COLO668 (cell line): ENCODE data around the gene MCM9.

ENCODE experiments used
- DNase-seq: peaks from one replicate; lab custom pipeline; 2025; ENCODE audit not compliant: unreplicated experiment; lab: John Stamatoyannopoulos, UW

Gene MCM9

DNA sequence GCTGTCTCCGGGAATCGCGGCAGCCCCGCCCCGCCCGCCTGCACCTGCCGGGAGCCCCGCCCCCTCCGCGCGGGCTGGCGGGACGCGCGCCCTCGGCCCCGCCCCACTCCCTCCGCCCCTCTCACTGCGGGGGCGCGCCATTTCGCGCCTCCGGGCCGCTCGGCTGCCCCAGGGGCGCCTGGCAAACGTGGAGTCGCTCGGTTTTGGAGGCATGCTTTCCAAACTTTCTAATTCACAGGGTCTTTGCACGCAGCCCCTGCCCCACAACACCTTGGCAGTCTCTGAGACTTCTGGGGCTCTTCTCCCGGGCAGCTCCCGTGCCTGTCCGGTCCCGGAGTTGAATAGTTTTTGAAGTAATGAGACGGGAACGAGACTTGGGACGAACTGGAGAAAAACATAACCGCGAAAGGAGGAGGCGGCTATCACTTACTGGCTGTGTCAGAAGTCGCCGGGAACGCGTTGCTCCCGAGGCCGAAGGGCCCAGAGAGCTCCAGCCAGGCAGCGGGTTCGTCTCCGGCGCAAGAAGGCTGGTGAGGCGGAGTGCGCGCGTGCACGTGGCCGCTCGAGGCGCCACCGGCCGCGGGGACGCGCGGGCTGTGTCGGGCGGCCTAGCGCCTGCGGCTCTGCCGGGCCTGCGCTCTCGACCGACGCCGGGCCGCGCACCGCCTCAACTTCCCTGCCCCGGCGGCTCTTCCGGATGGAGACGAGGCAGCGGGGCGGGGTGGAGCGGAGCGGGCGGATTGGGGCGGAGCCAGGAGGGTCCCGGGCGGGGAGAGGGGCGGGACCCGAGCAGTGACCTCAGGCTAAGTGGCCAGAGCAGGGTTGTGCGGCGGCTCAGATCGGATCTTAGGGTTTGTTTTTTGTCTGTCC, at the start of gene MCM9:
TSS of gene MCM9 (minus strand) at position 699 of the 870 bp plus-strand sequence. CDS start 3,436 bp downstream, outside the sequence.
- peak; percentile 93 for DNase-seq

DNA sequence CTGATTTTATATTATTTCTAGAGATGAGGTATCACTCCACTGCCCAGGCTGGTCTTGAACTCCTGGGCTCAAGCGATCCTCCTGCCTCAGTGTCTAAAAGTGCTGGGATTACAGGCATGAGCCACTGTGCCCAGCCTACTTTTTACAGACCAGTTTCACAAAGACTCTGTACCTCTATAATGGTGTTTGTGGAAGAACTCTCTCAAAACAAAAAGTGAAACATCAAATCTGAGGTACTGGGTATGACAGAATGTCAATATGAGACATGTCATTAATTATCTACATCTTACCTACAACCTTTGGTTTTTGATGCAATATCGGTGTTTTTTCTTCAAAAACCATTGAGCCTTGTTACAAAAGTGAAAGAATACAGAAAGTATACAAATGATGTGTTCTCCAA, 49.4 kb upstream of the MCM9 start:
- DNase-seq: no peak

DNA sequence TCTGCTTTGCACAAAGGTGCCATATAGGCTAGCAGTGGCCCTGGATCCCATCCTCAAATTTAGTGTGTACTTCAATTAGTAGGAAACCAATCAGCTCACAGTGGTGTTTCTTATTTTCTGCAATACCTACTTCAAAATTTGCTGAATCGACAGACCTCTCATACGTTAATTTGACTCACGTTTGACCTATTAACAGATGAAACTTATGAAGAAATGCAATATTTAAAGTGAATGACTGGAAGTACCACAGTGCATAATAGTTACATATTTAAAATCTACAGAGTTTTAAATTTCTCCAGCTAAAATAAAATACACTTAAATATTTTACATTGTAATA, 47.6 kb upstream of the MCM9 start:
- DNase-seq: no peak

DNA sequence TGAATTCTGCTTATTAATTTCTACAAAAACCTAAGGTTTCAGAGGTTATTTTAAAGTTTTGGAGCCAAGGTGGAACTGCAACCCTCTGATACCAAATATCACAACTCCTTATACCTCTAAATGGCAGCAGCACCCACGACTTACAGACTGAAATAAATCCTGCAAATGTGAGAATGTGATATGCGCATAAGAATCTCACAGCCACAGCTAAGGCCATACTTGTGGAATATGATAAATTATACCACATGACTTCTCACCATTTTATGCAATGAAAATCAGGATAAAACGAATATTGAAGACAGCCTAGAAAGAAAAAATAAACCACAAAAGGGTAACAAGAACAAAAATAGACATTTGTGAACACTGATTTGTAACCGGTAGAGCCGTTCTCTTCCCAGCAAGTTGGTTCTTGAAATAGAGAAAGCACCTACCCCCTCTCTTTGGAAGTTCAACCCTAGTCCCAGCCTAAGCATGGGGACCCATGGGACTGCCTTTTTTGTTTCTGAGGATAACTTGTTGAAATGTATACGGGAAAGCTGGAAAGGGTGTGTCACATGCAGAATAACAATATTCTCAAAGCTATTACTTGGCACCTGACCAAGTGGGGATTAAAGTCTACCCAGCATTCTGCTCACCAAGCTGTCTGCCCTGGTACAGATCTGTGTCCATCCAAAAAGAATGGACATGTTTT, 47.1 kb upstream of the MCM9 start:
- DNase-seq: no peak

DNA sequence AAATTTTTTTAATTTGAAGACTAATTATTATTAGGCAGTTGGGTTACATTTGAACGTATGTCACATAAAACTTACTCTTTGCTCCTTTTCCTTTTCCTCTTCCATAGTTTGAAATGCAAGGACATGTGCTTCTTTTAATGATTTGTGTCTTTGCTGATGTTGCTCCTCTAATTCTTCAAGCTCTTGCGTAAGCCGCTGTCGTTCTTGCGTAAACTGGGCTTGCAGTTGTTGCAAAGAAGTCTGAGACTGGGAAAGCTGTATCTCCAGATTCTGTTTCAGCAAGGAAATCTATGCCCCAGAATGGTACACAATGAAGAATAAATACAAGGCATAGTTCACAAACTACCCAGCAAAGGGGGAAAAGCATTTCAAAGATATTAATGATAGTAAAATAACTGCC, 45.1 kb upstream of the MCM9 start:
- DNase-seq: no peak

DNA sequence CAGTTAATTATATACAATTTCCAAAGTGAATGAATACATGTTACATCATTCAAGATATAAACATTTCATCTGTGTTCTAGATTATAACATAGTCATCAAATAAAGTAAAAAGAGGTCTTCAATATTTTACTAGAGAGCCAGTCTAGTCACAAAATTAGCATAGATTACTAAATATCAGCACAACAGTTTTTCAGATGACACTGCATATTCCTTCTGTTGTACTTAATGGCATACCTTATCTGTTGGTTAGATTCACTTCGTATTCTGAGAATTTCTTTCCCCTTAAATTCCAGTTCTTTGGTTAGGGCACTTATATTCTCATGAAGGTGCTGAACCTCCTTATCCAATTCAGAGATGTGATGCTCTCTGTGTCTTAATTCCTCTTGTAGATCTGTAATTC, 39.8 kb upstream of the MCM9 start:
- no peak for DNase-seq

DNA sequence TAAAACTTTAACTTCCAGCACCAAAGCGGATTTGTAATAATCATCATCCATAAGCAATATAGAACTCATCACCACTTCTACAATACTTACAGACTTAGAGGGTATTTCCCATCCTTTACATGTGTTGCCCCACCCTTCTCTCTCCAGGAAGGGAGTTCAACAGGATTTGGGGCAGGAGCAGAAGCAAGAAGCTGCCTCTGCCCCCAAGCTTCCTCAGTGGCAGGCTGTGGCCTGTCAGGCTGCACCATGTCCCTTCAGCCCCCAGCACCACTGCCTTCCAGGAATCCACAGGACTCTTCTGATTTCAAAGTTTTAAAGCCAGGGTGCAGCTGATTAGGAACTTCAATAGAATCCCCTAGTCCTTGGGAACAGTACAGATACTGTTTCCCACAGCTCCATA, 36.7 kb upstream of the MCM9 start:
- no peak for DNase-seq

DNA sequence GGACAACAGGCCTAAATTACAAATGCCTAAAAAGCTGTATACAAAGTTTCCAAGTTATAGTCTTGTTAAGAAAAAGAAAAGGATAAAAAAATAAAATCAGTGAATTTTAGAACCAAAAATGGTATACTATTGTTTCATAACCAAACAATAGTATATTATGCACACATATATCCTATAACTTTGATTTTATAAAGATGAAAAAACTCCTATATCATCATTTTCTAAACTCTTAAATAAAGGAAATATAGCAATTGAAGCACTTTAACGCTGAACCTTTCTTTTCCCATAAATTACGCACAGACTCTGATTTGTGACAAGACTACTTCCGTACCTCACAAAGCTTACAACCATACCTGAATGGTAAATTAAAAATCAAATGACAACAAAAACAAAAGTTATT, 35.9 kb upstream of the MCM9 start:
- no peak for DNase-seq

DNA sequence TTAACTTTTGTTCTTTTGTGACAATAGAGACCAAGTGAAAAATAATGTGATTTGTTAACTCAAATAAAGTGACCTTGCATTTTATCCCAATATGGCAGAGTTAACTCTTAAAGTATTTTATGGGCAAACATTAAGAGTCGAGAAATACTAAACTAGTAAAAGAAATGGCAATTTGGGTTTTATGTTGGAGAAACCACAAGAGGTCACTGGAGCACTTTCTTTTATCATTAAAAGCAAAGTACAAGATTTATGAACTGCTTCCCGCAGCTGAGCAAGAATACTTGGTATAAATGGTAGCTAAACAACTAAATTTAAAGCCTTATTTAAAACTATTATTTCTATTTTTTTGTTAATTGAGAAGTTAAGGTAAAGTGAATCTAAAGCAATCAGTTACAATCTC, 33.5 kb upstream of the MCM9 start:
- no peak for DNase-seq

DNA sequence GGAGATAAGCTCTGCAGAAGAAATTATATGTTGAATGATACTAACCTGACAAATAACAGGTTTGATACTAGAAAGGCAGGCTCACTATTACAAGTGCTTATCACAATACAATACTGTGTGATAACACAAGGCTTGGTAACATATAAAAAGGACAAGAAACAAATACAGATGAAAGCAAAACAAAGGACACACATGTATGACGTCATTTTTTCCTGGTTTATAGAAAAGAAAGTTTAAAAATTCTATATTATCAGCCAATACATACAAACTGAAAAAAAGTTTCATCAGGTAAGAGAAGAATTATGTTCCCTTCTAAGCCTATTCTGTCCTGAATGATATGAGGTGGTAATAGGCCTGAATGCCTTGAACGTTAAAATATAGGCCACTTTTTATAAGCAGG, 32.3 kb upstream of the MCM9 start:
- no peak for DNase-seq

DNA sequence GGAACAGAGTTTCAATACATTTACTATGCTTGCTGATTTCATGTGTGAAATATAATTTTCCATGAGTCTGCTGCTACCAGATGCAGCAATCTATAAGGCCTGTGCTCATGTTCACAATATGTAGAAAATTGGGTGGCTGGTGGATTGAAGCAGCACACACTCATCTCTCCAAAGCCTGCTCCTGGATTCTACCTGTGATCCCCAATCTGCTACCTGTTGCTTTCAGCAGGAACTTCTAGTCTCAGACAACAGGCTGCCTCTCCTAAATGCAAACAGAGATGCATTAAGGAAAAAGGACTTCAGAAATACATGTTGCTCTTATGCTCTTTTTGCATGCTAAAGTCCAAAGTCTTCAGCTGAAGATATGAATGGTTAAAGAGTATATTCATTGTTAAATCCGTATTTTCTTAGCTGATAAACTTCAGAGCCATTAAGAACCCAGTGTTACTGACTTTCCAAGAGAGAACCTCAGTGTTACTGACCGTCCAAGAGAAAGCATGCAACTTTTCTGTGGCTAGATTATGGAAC, 30.9 kb upstream of the MCM9 start:
- no peak for DNase-seq

DNA sequence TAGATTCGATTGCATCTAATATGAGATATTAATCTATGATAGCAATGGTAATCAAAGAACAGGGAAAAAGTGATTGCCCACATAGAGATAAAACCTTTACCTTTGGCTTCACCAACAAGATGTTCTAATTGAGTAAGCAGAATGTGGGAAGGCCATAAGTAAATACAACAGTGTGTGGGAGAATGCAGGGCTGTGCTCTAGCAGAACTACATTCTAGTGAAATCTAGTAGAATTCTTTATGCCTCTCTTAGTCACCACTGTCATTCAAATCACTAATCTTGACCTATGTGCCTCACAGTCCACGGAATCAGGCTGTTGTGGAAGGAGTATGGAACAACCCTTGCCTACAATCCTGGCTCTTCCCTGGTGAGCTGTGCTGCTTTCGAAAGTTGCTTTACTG, 30.4 kb upstream of the MCM9 start:
- no peak for DNase-seq

DNA sequence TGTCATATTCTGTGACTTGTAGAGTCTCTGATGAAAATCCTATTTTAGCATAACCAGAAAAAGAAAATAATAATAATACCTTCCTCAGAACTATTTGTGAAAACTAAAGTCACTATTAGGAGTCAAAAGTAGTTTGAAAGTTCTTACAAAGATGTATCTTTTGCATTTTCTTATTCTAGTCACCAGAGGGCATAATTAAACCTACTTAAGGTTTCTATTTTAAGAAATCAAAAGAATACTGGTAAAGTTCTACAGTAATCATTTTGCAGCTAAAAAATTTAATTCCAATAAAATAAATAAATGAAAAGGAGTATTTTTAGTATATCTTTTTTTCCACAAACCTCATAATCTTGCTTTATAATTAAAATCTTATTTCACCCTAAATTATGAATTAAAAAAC, 28.0 kb upstream of the MCM9 start:
- DNase-seq: no peak

DNA sequence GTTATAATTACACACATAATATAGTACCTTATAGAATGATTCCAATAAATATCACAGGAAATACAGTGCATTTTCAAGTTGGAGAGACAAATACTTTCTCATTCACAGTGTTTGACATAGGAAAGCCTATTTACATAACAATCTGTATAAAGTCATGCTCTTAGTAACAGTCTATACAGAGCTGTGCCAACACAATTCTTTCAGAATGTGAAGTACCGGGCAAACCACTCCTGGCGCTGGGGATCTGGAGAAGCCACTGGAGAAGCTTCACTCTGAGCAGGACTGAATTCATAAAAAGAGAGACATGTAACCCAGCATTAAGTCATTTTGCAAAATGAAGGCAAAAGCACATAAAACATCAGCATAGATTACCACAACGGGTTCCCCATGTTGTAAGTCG, 24.9 kb upstream of the MCM9 start:
- no peak for DNase-seq

DNA sequence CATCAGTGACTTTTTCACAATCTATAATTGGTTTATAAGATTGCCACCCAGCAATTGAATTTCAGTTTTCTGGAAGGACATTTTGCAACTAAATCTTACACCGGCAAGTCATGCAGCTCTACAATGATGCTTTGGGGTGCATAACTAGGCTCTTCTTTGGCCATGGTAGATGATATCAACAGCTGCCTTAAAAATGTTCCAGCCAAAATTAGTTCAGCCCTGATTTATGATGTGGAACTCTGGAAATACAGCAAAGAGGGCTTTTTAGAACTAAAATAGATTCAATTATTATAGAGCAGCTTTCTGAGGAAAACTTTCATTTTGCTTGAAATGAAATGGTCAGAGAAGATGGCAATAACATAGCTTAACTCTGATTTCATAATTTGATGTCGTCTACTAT, 18.4 kb upstream of the MCM9 start:
- DNase-seq: no peak

DNA sequence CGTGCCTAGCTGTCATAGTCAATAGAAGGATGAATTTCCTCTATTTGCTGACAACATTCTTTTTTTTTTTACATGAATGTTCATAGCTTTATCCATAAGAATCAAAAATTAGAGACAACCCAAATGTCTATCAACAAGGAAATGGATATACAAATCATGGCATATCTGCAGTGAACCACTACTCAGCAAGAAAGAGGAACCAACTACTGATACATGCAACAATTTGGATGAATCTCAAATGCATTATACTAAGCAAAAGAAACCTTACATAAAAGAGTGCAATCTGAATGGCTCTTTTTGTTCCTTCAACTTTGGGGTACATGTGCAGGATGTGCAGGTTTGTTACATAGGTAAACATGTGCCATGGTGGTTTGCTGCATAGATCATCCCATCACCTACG, 17.7 kb upstream of the MCM9 start:
- DNase-seq: no peak

DNA sequence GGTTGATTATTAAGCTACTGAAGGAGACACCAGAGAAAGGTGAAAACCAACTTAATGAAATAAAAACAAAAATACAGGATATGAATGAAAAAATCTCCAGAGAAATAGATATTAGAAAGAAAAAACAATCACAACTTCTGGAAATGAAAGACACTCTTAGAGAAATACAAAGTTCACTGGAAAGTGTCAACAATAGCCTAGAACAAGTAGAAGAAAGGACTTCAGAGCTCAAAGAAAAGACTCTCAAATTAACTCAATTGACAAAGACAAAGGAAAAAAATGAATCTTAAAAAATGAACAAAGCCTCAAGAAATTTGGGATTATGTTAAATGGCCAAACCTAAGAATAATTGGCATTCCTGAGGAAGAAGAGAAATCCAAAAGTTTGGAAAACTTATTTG, 10.3 kb upstream of the MCM9 start:
- no peak for DNase-seq

DNA sequence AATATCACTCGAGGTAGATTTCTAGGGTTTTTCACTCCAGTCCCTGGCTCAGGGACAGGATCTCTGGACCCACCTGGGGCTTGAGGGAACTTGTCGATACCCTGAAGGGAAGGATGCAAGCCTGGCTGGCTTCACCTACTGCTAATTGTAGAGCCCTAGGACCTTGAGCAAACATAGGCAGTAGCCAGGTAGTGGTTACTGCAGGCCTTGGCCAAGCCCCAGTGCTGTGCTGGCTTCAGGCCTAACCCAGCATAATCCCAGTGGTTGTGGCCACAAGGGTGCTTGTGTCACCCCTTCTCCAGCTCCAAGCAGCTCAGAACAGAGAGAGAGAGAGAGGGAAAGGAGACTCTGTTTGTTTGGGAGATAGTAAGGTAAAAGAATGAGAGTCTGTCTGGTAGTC, 5.8 kb upstream of the MCM9 start:
- DNase-seq: no peak

DNA sequence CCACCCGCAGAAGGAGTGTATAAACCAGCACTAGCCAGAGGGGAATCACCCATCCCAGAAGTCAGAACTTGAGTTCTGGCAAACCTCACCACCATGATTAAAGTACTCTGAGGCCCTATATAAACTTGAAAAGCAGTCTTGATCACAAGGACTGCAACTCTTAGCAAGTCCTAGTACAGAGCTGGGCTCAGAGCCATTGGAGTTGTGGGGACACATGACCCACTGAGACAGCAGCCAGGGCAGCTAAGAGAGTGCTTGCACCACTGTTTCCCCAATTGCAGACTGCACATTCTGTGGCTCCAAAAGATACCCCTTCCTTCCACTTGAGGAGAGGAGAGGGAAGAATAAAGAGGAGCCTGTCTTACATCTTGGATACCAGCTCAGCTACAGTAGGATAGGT, 4.7 kb upstream of the MCM9 start:
- no peak for DNase-seq

DNA sequence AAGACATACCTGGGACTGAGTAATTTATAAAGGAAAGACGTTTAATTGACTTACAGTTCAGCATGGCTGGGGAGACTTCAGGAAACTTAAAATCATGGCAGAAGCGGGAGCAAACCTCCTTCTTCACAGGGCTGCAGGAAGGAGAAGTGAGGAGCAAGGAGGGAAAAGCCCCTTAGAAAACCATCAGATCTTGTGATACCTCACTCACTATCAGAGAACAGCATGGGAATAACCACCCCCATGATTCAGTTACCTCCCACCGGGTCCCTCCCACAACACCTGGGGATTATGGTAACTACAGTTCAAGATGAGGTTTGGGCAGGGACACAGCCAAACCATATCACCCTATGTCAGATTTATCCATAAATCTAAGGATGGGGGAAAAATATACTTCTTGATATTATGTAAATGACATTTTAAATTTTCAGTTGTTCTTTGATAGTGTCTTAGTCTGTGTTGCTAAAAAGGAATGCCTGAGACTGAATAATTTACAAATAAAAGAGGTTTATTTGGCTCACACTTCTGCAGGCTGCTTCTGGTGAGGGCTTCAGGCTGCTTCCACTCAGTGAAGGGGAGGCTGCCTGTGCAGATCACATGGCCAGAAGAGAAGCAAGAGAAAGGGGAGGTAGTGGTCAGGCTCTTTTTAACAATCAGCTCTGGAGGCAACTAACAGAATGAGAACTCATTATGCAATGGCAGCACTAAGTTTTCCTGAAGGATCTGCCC, 1.2 kb upstream of the MCM9 start:
- DNase-seq: no peak

DNA sequence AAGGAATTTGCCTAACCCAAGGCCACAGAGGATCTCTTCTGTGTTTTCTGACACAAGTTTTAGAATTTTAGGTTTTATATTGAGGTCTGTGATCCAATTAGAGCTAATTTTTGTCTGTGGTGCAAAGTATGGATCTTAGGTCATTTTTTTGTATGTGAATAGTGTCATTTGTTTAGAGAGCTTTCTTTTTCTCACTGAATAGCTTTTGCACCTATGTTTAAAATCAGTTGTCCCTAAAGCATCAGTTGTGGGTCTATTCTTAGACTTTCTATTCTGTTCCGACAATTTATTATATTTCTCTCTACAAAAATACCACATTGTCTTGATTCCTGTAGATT, 341 bp upstream of the MCM9 start:
- DNase-seq: no peak

DNA sequence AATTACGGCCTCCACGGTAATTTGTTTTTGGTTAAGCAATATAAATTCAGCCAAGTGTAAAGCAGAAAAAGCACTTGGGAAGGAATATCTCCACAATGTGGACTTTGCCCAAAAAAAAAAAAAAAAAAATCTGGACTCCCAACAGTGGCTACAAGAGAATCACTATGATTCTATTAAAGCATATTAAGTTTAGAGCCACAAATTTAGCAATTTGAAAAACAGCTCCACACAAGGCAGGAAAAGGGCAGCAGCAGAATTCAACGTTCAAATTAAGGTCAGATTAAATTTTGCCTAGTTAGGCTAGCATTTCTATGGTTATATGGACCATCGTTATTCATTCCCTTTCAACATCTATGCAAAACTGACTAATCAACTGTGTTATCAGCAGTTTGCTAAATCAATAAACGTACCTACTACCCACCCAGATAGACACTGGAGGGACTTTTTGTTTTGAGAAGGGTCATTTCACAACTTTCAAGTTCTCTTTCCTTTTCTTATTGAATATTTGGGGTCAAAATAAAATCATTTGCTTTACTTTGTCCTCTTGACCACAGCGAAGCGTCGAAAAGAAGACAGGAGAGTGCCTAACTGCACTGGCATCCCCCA, 1.0 kb downstream of the MCM9 start:
- DNase-seq: no peak
